ENCODE results near the gene CA4.

DNA sequence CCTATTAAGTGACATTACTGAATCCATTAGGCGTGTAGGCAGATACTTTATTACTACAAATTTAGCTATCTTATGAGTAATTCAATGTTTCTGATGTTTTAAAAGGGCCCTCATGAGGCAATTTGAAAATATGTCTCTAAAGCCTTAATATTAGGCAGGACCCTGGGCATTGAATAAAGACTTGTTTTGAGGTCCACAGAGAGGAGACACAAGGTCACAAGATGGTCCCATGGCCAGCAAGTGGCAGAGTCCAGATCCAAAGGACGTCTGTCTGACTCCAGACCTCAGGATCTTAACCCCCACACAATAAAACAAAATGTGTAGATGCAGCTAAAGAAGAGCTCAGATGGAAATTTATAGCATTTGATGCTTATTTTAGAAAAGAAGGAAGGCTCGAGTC is 39.2 kb upstream of the CA4 start:
- TF ChIP-seq, protein P1, sequence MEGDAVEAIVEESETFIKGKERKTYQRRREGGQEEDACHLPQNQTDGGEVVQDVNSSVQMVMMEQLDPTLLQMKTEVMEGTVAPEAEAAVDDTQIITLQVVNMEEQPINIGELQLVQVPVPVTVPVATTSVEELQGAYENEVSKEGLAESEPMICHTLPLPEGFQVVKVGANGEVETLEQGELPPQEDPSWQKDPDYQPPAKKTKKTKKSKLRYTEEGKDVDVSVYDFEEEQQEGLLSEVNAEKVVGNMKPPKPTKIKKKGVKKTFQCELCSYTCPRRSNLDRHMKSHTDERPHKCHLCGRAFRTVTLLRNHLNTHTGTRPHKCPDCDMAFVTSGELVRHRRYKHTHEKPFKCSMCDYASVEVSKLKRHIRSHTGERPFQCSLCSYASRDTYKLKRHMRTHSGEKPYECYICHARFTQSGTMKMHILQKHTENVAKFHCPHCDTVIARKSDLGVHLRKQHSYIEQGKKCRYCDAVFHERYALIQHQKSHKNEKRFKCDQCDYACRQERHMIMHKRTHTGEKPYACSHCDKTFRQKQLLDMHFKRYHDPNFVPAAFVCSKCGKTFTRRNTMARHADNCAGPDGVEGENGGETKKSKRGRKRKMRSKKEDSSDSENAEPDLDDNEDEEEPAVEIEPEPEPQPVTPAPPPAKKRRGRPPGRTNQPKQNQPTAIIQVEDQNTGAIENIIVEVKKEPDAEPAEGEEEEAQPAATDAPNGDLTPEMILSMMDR (IDR thresholded peaks at IDR 0.05; ENCODE audit: borderline replicate concordance, extremely low read depth, low read length, poor library complexity, severe bottlenecking) = no peak
- TF ChIP-seq EZH2 (IDR thresholded peaks at IDR 0.05; ENCODE audit: borderline replicate concordance, low read depth, low read length, severe bottlenecking) = no peak

Measured in DND-41 (cell line).